Caki2 (cell line): ENCODE measurements around the gene C4BPB. TPM values are rescaled to one million over a fixed set of nuclear protein-coding genes. Genes with fewer than 3 reads are reported as not detected.

Experiments used
- DNase-seq: peaks from one replicate; pipeline ENCODE4 v3.0.0-alpha.2; 2015; ENCODE audit warnings: low read depth
- in situ Hi-C: cut with HindIII; loops from 2 replicates; pipeline ENCODE4 v1.10.0; 2016; ENCODE audit warnings: low sequenced_read_pairs, low pct_unique_long_range_greater_than_20kb, mixed read lengths
- total RNA-seq: library from RNA; depleted of rRNA; stranded (reverse); fragments of >200 nt; shearing (Covaris generic); gene quantifications from 2 replicates; pipeline ENCODE4 v1.2.3, GENCODE V29; 2014; ENCODE audit warnings: low replicate concordance

C4BPB gene
- total RNA-seq, 1 experiment from 2014 or later = not detected

DNA sequence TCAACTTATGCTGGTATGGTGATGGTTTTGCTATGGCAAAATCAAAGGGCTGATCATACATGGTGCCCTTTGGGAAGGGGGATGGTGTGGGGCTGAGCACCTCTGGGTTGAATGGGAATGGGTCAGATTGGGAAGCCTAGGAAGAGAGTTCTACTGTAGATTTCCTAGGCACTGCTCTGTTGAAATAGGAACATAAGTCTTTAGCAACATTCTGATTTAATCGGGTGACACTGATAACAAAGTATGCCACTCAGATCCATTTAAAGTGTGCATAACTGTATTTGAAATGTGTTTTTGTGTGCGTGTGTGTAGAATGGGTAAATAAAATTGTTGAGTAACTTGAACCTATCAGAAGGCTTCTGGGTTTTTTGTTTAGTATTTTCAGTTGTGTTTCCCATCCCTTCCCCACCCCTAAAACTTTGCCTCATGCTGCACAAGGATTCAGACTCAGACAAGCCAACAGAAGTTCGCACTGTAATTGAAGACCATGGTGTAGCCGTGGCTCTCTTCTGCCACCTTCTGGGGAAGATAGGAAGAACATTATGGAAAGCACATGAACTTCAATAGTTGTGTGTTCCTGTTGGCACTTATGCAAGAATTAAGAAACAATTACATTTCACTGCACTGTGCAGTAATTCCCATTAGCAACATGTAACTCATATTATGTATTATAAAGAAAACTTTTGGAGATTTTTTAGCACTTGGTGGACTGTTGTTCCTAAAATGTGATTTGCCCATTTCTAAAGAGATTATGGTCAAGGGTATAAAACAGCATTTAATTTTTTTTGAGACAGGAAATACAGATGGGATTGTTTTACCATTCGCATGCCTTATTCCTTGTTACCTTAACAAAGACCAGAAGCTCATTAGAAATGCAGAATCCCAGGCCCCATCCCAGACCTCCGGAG, 10.9 kb upstream of the C4BPB start:
- in situ Hi-C loops = no loop called here
- peak; percentile 58 for DNase-seq

DNA sequence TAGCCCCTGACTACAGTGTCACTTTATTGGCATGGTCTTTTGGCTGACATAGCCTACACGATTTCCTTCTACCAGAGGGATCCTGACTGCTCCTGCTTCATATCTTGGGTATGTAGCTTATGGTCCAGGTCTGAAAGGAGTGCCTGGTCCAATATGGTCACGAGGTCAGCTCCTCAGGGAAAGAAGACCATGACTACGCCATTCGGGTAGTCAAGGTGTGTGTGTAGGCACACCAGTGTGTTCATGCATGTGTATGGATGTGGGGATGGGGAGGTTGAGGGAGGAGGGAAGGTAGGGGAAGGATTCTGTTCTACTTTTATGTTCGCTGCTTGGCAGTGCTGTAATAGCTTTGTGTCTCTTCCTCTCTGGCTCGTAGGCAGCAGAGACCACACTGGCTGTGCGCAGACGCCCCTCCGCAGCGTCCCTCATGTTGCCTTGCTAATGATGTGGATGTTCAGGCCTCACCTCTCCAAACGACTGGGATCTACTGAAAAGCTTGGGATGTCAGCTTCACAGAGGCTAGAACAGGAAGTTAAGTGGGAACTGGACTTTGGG, 10.0 kb upstream of the C4BPB start:
- no peak for DNase-seq
- in situ Hi-C loops = no loop called here

DNA sequence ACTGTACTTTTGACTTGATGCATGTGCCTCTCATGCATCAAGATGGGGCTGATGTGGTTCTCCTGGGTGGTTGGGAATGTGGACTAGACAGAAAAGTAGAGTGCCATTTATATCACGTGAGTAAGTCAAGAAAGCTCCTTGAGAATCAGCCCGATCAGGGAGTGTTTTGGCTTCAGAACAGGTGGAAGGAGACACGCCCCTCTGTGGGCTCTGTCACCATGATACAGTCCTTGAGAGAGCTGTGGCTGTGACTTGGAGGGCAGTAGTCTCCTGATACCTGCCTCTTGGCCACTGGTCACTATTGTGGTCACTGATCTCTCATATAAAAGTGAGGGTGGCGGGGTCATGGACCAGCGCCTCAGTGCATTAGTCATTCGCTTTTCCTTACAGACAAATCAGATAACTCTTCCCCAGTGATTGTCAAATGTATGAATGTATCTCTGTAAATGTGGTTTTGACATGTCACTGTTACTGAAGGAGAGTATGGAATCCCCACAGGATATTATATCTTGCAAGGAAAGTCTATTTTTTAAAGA, 8.9 kb upstream of the C4BPB start:
- peak; percentile 21 for DNase-seq
- in situ Hi-C loops = no loop called here

- in situ Hi-C loops = no loop called here
- DNase-seq = no peak
These were observed 7.6 kb upstream of the C4BPB start for GRCh38 chr1:207081088-207081487.

- no peak for DNase-seq
- in situ Hi-C loops = no loop called here
These were observed 6.9 kb upstream of the C4BPB start for GRCh38 chr1:207081806-207082205.

GRCh38 chr1:207084232-207084631, 4.4 kb upstream of the C4BPB start:
- in situ Hi-C loops = no loop called here
- no peak for DNase-seq

DNA sequence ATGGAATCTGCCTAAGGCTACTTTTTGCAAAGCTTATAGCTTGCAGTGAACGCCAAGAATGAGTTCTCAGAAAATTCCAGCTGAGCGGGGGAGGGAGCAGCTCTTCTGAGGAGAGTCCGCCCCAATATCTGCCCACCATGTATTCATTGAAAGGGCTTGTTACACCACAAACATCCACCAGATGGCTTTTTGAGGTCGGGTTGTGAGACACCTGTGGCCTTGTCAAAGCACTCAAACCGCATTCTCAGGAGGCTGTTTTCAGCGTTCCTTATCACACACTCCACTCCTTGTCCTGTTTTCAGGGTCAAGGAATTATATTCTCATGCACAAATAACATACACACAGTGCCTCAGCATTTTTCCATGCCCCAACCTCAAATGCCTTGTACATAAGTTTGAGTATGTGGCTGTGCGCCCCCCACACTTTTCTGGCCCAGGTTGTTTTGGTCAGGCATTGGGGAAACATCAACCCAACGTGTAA, 3.9 kb upstream of the C4BPB start:
- in situ Hi-C loops = no loop called here
- peak; percentile 35 for DNase-seq

DNA sequence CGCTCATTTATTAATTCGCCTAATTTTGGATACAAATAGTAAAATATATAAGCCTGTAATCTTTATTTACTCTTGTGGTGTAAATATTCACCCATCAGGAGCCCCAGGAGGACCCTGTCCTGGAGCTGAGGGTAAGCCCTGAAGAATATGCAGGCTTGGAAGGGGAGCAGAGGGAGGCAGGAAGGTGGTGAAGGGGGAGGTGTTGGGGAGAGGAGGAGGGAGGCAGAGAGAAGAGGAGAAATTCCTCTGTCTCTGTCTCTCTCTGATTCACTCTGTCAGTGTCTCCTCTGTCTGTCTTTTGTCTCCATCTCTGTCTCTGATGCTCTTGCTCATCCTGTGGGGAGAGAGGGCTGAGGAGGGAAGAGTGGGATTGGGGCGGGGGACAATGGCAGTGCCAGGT, 2.8 kb upstream of the C4BPB start:
- no peak for DNase-seq
- in situ Hi-C loops = no loop called here

DNA sequence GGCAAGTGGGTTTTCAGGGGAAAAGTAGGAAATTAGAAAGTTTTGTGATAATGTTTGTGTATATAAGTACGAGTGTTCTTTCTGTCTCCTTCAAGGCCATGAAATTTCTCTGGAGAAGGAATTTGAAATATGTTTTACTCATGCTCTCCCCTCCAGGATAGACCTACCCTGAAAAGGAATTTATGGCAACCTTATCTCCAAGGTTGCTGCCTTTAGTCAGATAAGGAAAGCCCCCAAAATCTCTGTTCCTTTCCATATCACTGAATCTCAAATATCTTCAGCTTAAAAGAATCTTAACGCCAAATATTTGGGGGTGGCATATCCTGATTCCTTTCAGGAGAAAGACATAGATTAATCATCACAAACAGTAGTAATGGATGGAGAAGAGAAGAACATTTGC, 499 bp upstream of the C4BPB start:
- in situ Hi-C loops = no loop called here
- no peak for DNase-seq

- no peak for DNase-seq
- in situ Hi-C loops = no loop called here
These were observed 1.1 kb downstream of the C4BPB start for GRCh38 chr1:207089627-207090355.

- in situ Hi-C loops = no loop called here
These were observed 2.7 kb downstream of the C4BPB start for GRCh38 chr1:207091200-207091908.

DNA sequence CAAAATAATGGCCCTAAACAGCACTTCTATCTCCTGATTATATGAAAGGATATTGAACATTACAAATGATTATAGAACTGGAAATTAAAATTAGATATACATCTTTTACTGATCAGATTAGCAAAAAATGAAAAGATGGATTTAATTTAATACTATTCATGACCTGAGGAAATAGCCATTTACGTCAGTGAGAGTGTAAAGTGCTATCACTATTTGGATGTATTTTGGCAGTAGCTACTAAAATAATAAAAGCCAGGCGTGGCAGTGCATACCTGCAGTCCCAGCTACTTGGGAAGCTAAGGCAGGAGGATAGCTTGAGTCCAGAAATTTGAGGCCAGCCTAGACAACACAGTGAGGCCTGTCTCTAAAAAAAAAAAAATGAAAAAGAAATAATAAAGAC, 5.3 kb downstream of the C4BPB start:
- no peak for DNase-seq
- in situ Hi-C loops = no loop called here

More at GRCh38 chr1:207091200-207091908, 2.7 kb downstream of the C4BPB start:
- DNase-seq = no peak

GRCh38 chr1:207097871-207098324, 9.2 kb downstream of the C4BPB start:
- in situ Hi-C loops = no loop called here
- no peak for DNase-seq

GRCh38 chr1:207101720-207102119, 13.1 kb downstream of the C4BPB start:
- DNase-seq = no peak
- in situ Hi-C loops = no loop called here

DNA sequence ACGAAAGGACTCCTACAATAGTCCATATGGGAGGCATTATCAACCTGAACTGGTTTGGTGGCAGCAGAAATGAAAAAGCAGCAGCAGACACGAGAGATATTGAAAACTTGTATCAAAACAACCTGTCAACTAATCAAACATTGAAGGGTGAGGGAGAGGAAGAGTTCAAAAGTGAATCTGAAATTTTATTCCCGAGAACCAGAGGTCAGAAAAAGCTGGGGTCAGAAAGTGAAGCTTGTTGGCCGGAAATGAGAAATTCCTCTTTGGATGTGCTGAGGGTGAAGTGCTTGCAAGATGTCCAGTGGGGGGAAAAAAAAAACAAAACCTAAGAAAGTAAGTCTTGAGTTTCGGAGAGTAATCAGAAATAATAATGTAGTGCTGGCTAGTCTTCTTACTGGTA, 13.5 kb downstream of the C4BPB start:
- in situ Hi-C loops = no loop called here
- no peak for DNase-seq

DNA sequence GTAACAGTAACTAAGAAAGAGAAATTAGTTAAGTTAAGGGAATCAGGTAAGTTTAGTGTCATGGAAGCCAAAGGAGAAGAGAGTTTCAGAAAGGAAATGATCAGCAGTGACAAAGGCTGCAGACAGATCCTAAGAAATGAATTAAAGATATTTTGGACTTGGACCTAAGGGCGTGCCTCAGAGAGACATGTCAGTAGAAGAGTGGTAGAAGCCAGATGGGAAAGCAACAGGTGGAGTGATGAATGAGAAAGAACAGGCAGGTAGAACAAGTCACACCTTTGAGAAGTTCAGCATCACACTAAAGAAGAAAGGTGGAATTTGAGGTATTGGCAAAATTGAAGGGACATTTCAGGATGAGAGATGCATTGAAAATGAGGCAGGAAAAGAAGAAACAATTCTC, 14.0 kb downstream of the C4BPB start:
- no peak for DNase-seq
- in situ Hi-C loops = no loop called here

- in situ Hi-C loops = no loop called here
- DNase-seq = peak; percentile 27
These were observed 15.3 kb downstream of the C4BPB start, which contains the start of gene C4BPA for GRCh38 chr1:207103892-207104373. Gene C4BPA, plus strand, starts transcription at chr1:207104233. Its CDS starts 8,793 bp downstream, at chr1:207113026.

DNA sequence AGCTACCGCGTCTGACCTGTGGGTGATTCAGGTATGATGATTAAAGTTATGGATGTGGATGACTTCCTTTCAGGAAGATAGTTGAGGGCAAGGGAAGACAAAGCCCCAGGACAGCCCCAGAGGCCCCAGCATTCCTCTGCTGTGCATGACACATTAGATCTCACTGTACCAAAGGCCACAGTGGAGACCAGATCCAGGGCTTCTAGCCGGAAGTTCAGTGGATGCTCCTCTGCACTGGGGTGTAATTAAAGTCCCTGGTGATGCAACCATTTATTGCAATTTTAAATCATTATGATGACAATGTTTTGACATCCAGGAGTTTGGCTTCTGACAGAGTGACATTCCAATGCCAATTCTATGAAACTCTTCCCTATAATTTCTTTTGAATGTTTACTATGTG, 20.3 kb downstream of the C4BPB start:
- DNase-seq = no peak
- in situ Hi-C loops = no loop called here
